Vagina (tissue), 2 donors: ENCODE measurements around the gene MOCS2.

Experiments
- CTCF ChIP-seq, 3 experiments: fragments of 450-650 bp in 2 of 3; fragments of 200-600 bp in 1 of 3; sonication (generic) in 1 of 3; IDR thresholded peaks; one replicate each; pipeline ENCODE4 v1.5.1; 2017 to 2019; ENCODE audit warnings: antibody characterized with exemption in 3 of 3, mild to moderate bottlenecking in 2 of 3, moderate library complexity in 2 of 3
- POLR2A ChIP-seq, 2 donors: fragments of 450-650 bp; IDR thresholded peaks; one replicate each; pipeline ENCODE4 v1.6.1; 2017; ENCODE audit warnings: antibody characterized with exemption in 2 of 2, mild to moderate bottlenecking in 2 of 2, moderate library complexity in 2 of 2

DNA sequence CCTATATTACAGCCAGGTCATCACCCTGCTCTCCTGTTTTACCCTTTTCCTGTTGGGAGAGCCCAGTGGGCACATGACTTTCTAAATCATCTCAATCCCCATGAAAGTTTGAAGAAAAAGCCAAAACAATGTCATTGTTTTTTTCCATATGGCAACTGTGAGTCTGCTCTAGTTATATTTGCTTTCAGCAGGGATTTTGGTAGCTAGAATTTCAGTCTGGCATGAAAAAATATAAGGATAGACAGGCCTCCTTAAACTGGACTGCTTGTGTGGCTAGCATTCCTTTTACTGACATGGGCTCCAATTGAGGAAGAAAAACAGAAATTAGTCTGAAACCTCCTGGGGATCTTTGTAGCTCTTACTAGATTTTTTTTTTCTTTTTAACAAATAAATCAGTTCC lies 25.6 kb downstream of the MOCS2 start:
- TF ChIP-seq CTCF (IDR thresholded peaks at IDR 0.05) (no peak), POLR2A (IDR thresholded peaks at IDR 0.05) (no peak)
